H1 (cell line): Measurements from ENCODE around the gene ACTR5. TPM values are rescaled to one million over a fixed set of nuclear protein-coding genes. Genes with fewer than 3 reads are reported as not detected.

Experiments
- CTCF ChIA-PET: fragments of 300-600 bp; sonication (Branson Sonifier 250); formaldehyde crosslinking; loops from one replicate; lab custom pipeline; 2021; ENCODE audit not compliant: partially characterized antibody; lab: Charles Lee
- POLR2A ChIA-PET: fragments of 300-600 bp; sonication (Branson Sonifier 250); formaldehyde crosslinking; loops from one replicate; lab custom pipeline; 2021; ENCODE audit warnings: inconsistent platforms; ENCODE audit not compliant: partially characterized antibody; lab: Charles Lee
- DNase-seq, 2 experiments: peaks; one replicate each; pipeline versions ENCODE4 v3.0.0 to v3.0.0-alpha.2; 2010 to 2022; ENCODE audit warnings: low spot score in 2 of 2, low read depth in 1 of 2, mixed read lengths in 1 of 2
- FAIRE-seq: peaks from 2 replicates; lab custom pipeline; 2011; peaks lifted over from hg19 to GRCh38; lab: Jason Lieb, UNC
- H2AFZ ChIP-seq: 2 replicates; pipeline ENCODE4 v1.8.1; 2012; ENCODE audit warnings: low read length, inconsistent platforms
- H2AK5ac ChIP-seq: 2 replicates; pipeline ENCODE4 v1.6.1; 2013; ENCODE audit warnings: low read depth, low read length
- H2BK120ac ChIP-seq: replicated peaks from 2 replicates; pipeline ENCODE3; 2013; ENCODE audit warnings: low read depth, low read length, inconsistent platforms
- H2BK12ac ChIP-seq: 2 replicates; pipeline ENCODE4 v1.6.1; 2013; ENCODE audit warnings: low read depth, low read length
- H2BK15ac ChIP-seq: 2 replicates; pipeline ENCODE4 v1.6.1; 2013; ENCODE audit warnings: low read length
- H2BK20ac ChIP-seq: 2 replicates; pipeline ENCODE4 v1.6.1; 2013; ENCODE audit warnings: low read length
- H2BK5ac ChIP-seq: 2 replicates; pipeline ENCODE4 v1.6.1; 2013; ENCODE audit warnings: low read depth, low read length
- H3K14ac ChIP-seq: 2 replicates; pipeline ENCODE4 v1.6.1; 2013; ENCODE audit warnings: inconsistent platforms; ENCODE audit not compliant: insufficient read length
- H3K18ac ChIP-seq: 2 replicates; pipeline ENCODE4 v1.6.1; 2013; ENCODE audit warnings: low read length; ENCODE audit errors: extremely low read depth
- H3K23ac ChIP-seq: 2 replicates; pipeline ENCODE4 v1.6.1; 2013; ENCODE audit warnings: inconsistent platforms; ENCODE audit not compliant: insufficient read length
- H3K23me2 ChIP-seq: 2 replicates; pipeline ENCODE4 v1.6.1; 2013; ENCODE audit warnings: low read depth, low read length
- H3K27ac ChIP-seq: 2 replicates; pipeline ENCODE4 v1.6.1; 2011; ENCODE audit warnings: low read depth, low read length, inconsistent platforms
- H3K27me3 ChIP-seq, 4 experiments: replicated peaks in 1 of 4; 1 replicate in 1 of 4; 2 replicates in 3 of 4; pipeline versions ENCODE4 v1.6.1 to v1.8.1; 2011 to 2013; ENCODE audit warnings: low read length in 3 of 4, mild to moderate bottlenecking in 3 of 4, inconsistent platforms in 2 of 4, mixed read lengths in 2 of 4, moderate library complexity in 1 of 4; ENCODE audit not compliant: control insufficient read depth in 3 of 4, insufficient read depth in 3 of 4; ENCODE audit errors: extremely low read depth in 1 of 4
- H3K36me3 ChIP-seq, 4 experiments: 2 replicates each; pipeline versions ENCODE4 v1.6.1 to v1.8.1; 2011 to 2013; ENCODE audit warnings: mild to moderate bottlenecking in 4 of 4, low read length in 3 of 4, moderate library complexity in 2 of 4, control low read depth in 1 of 4, inconsistent platforms in 1 of 4; ENCODE audit not compliant: insufficient read depth in 4 of 4, control insufficient read depth in 2 of 4
- H3K4ac ChIP-seq: replicated peaks from 2 replicates; pipeline ENCODE3; 2013; ENCODE audit warnings: low read length, low read depth, mixed read lengths, inconsistent platforms; ENCODE audit not compliant: insufficient read length
- H3K4me1 ChIP-seq, 4 experiments: replicated peaks in 1 of 4; 1 replicate in 1 of 4; 2 replicates in 3 of 4; pipeline versions ENCODE4 v1.6.1 to v1.8.1; 2011 to 2013; ENCODE audit warnings: low read length in 3 of 4, inconsistent platforms in 2 of 4, mixed read lengths in 1 of 4; ENCODE audit not compliant: insufficient read depth in 4 of 4, control insufficient read depth in 3 of 4
- H3K4me2 ChIP-seq, 2 experiments: 2 replicates each; pipeline versions ENCODE4 v1.6.1 to v1.8.1; 2011 to 2013; ENCODE audit warnings: low read depth in 2 of 2, low read length in 2 of 2, control low read depth in 1 of 2, inconsistent platforms in 1 of 2, mild to moderate bottlenecking in 1 of 2; ENCODE audit not compliant: insufficient read depth in 1 of 2
- H3K4me3 ChIP-seq, 4 experiments: fragments of 200-600, 300-600 bp in 1 of 4; sonication (generic), shearing (Covaris generic), sonication (Bioruptor Twin) in 1 of 4; 2 replicates each; pipeline versions ENCODE4 v1.5.1 to v1.8.1; 2011 to 2016; ENCODE audit warnings: low read length in 4 of 4, low read depth in 3 of 4, control low read depth in 2 of 4, inconsistent platforms in 2 of 4, mild to moderate bottlenecking in 2 of 4, mixed read lengths in 1 of 4, moderate library complexity in 1 of 4; ENCODE audit not compliant: insufficient read depth in 2 of 4; ENCODE audit errors: extremely low read depth in 1 of 4
- H3K56ac ChIP-seq: replicated peaks from 2 replicates; pipeline ENCODE3; 2013; ENCODE audit warnings: low read depth, mild to moderate bottlenecking, mixed read lengths, low read length, inconsistent platforms; ENCODE audit not compliant: insufficient read length
- H3K79me1 ChIP-seq: 2 replicates; pipeline ENCODE4 v1.6.1; 2013; ENCODE audit warnings: low read depth, low read length, control low read depth
- H3K79me2 ChIP-seq, 2 experiments: 2 replicates each; pipeline versions ENCODE4 v1.6.1 to v1.8.1; 2012 to 2013; ENCODE audit warnings: low read length in 2 of 2, mild to moderate bottlenecking in 2 of 2, inconsistent platforms in 1 of 2; ENCODE audit not compliant: insufficient read depth in 2 of 2, control insufficient read depth in 1 of 2
- H3K9ac ChIP-seq, 4 experiments: replicated peaks in 1 of 4; 1 replicate in 1 of 4; 2 replicates in 3 of 4; pipeline versions ENCODE4 v1.6.1 to v1.8.1; 2011 to 2013; ENCODE audit warnings: low read depth in 3 of 4, low read length in 3 of 4, control low read depth in 2 of 4, mild to moderate bottlenecking in 2 of 4, moderate library complexity in 2 of 4, inconsistent platforms in 1 of 4; ENCODE audit errors: extremely low read depth in 1 of 4
- H3K9me3 ChIP-seq, 2 experiments: 2 replicates each; pipeline versions ENCODE4 v1.6.1 to v1.8.1; 2012 to 2013; ENCODE audit warnings: mild to moderate bottlenecking in 2 of 2, moderate library complexity in 2 of 2, control low read depth in 1 of 2, inconsistent platforms in 1 of 2, low read depth in 1 of 2, low read length in 1 of 2, mixed read lengths in 1 of 2; ENCODE audit not compliant: insufficient read depth in 2 of 2
- H4K20me1 ChIP-seq, 2 experiments: replicated peaks in 1 of 2; 2 replicates each; pipeline versions ENCODE3 to v1.8.1; 2011 to 2013; ENCODE audit warnings: inconsistent platforms in 2 of 2, low read length in 2 of 2, mild to moderate bottlenecking in 1 of 2; ENCODE audit not compliant: insufficient read depth in 2 of 2, control insufficient read depth in 1 of 2
- H4K5ac ChIP-seq: 2 replicates; pipeline ENCODE4 v1.6.1; 2013; ENCODE audit warnings: low read length, low read depth, mixed read lengths, inconsistent platforms; ENCODE audit not compliant: insufficient read length
- H4K8ac ChIP-seq: 2 replicates; pipeline ENCODE4 v1.8.0; 2013; ENCODE audit warnings: mild to moderate bottlenecking, moderate library complexity, low read length, inconsistent platforms; ENCODE audit not compliant: insufficient read depth; ENCODE audit errors: extremely low read depth
- H4K91ac ChIP-seq: replicated peaks from 2 replicates; pipeline ENCODE3; 2013; ENCODE audit warnings: low read length, mixed read lengths, inconsistent platforms; ENCODE audit not compliant: insufficient read length
- BACH1 ChIP-seq: IDR thresholded peaks from 2 replicates; pipeline ENCODE4 v1.6.1; 2012; ENCODE audit warnings: low read length, improper control_type of control experiment
- NANOG ChIP-seq: IDR thresholded peaks from 2 replicates; pipeline ENCODE4 v1.6.1; 2011; ENCODE audit warnings: low read length, low read depth, mild to moderate bottlenecking, inconsistent platforms; ENCODE audit not compliant: insufficient read depth, poor library complexity, severe bottlenecking
- PHF8 ChIP-seq: fragments of 200-600 bp; sonication (generic); conservative IDR thresholded peaks from 2 replicates; pipeline ENCODE4 v1.7.1; 2012; ENCODE audit warnings: low read depth, mild to moderate bottlenecking, inconsistent platforms, low read length, moderate library complexity
- SAP30 ChIP-seq: fragments of 300-600 bp; sonication (generic); IDR thresholded peaks from 2 replicates; pipeline ENCODE4 v1.7.1; 2012; ENCODE audit warnings: low read length, moderate library complexity, mild to moderate bottlenecking, inconsistent platforms; ENCODE audit not compliant: insufficient read depth, insufficient replicate concordance
- SP2 ChIP-seq: IDR thresholded peaks from 2 replicates; pipeline ENCODE4 v1.6.1; 2012; ENCODE audit warnings: mild to moderate bottlenecking, low read length, inconsistent platforms
- WGBS, 2 experiments: shearing (Covaris generic) in 1 of 2; methylation state at CpG; one replicate each; pipeline versions ENCODE4 v1.1.6 to v1.1.7; 2013 to 2015; ENCODE audit warnings: low lambda C conversion rate in 2 of 2, mixed read lengths in 2 of 2, inconsistent platforms in 1 of 2, low coverage in 1 of 2, missing lambda C conversion rate in 1 of 2; ENCODE audit not compliant: insufficient replicate concordance in 2 of 2, insufficient coverage in 1 of 2, insufficient read length in 1 of 2; ENCODE audit errors: extremely low coverage in 1 of 2, missing lambda C conversion rate in 1 of 2; 5-methylcytosine and 5-hydroxymethylcytosine counted together
- polyA plus RNA-seq, 7 experiments: library from polyadenylated mRNA; depleted of rRNA in 3 of 7; stranded (reverse) in 5 of 7; unstranded in 2 of 7; fragments of >200 nt in 5 of 7; fragments of 200-250 nt in 2 of 7; gene quantifications; 1 replicate in 5 of 7; 2 replicates in 1 of 7; 4 replicates in 1 of 7; pipeline versions ENCODE4 v1.2.1 to v1.2.3, GENCODE V29; 2011 to 2013; ENCODE audit warnings: missing spikeins in 2 of 7, mixed read lengths in 2 of 7
- total RNA-seq: library from RNA; stranded (reverse); fragmentation: NEBNext Ultra II Directional; extraction: Animal tissue kit (Norgen Biotek cat#: 25700); gene quantifications from 2 replicates; pipeline ENCODE4 v1.2.1, GENCODE V29; 2021
- TF ChIP-seq, protein P1 (sequence below): IDR thresholded peaks from 2 replicates; pipeline ENCODE4 v1.6.1; 2011; ENCODE audit warnings: low read length, improper control_type of control experiment

The ACTR5 gene
- total and polyA plus RNA-seq, 2 of the 8 experiments (the other 6 are each of a cell fraction or from before 2014, with no cell fraction given) = 10.4 to 14.4 TPM

DNA sequence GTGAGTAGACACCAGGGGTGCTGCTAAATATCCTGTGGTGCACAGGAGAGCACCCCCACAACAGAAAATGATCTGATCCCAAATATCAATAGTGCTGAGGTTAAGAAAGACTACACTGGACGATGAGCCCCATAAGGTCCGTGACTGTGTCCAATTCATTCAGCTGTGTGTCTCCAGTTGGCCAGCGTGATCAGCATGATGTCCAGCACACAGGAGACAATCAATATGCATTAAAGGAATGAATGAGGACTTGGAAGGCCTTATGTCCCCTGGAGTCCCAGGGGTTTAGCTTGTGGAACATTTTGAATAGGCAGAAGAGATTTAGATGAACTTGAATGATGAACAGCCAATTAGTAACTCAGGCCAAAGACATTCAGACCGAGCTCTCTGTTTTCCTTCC lies 63.5 kb downstream of the ACTR5 start:
- Histone ChIP-seq H2AK5ac (no peak overlapping the region), H2BK15ac (no peak overlapping the region), H4K20me1 (peaks cover 0 to 2% of the 10 kb centered on the region in 2 experiments), H3K27me3 (peaks cover 4 to 16% (median 14%) of the 10 kb centered on the region in 4 experiments; a peak in 6 of 7 replicates), H2BK12ac (no peak overlapping the region), H3K4ac (no peak overlapping the region), H3K9ac (no peak overlapping the region), H3K4me2 (no peak overlapping the region), H3K79me2 (no peaks in the 10 kb centered on the region), H3K14ac (no peak overlapping the region), H3K23me2 (peaks cover 5% of the 10 kb centered on the region; the same call in 1 of the 2 replicates), H3K56ac (no peak overlapping the region), H3K23ac (no peak overlapping the region), H3K4me3 (no peak overlapping the region), H2AFZ (no peak overlapping the region), H2BK120ac (no peak overlapping the region), H3K18ac (no peak overlapping the region), H3K9me3 (no peaks in the 10 kb centered on the region), H4K8ac (no peak overlapping the region), H3K79me1 (no peaks in the 10 kb centered on the region; the same call in 1 of the 2 replicates), H3K4me1 (peaks cover 3 to 13% (median 10%) of the 10 kb centered on the region in 4 experiments), H3K27ac (no peak overlapping the region), H2BK5ac (no peak overlapping the region), H3K36me3 (no peaks in the 10 kb centered on the region), H2BK20ac (no peak overlapping the region), H4K91ac (no peak overlapping the region), H4K5ac (no peak overlapping the region)
- TF ChIP-seq, protein P1, sequence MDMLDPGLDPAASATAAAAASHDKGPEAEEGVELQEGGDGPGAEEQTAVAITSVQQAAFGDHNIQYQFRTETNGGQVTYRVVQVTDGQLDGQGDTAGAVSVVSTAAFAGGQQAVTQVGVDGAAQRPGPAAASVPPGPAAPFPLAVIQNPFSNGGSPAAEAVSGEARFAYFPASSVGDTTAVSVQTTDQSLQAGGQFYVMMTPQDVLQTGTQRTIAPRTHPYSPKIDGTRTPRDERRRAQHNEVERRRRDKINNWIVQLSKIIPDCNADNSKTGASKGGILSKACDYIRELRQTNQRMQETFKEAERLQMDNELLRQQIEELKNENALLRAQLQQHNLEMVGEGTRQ = no peak
- TF ChIP-seq SP2 = no peak
- TF ChIP-seq PHF8 = no peak
- TF ChIP-seq SAP30 = no peak
- TF ChIP-seq NANOG = no peak
- TF ChIP-seq BACH1 = no peak
- ChIA-PET CTCF (interaction anchor here (0.6 to 2.2 kb wide), 4 partner anchors 47 to 87 kb away, joined by 3 to 7 read pairs (median 4); no protein-coding TSS in a partner anchor), POLR2A (interaction anchor here (0.6 to 1.7 kb wide), 3 partner anchors 14 to 63 kb away, joined by 3 to 4 read pairs (median 3); partner anchors contain the start of gene ACTR5)
- WGBS, 2 experiments = 76% methylated on average over 4 of the region's 4 CpGs; no CpG with 5 or more reads in 1 of the 2 experiments
- DNase-seq (no peak), FAIRE-seq (no peak)
